Breast epithelium (tissue), 3 donors: ENCODE data around the gene SPTB.

Source experiments
- POLR2A ChIP-seq: fragments of 450-650 bp; IDR thresholded peaks from one replicate; pipeline ENCODE4 v1.6.1; 2016; ENCODE audit warnings: antibody characterized with exemption, mild to moderate bottlenecking, moderate library complexity
- TF ChIP-seq, protein P1 (sequence below), 3 donors: fragments of 450-650 bp; IDR thresholded peaks; one replicate each; pipeline ENCODE4 v1.5.1; 2016 to 2017; ENCODE audit warnings: antibody characterized with exemption in 3 of 3, mild to moderate bottlenecking in 3 of 3, moderate library complexity in 3 of 3

DNA sequence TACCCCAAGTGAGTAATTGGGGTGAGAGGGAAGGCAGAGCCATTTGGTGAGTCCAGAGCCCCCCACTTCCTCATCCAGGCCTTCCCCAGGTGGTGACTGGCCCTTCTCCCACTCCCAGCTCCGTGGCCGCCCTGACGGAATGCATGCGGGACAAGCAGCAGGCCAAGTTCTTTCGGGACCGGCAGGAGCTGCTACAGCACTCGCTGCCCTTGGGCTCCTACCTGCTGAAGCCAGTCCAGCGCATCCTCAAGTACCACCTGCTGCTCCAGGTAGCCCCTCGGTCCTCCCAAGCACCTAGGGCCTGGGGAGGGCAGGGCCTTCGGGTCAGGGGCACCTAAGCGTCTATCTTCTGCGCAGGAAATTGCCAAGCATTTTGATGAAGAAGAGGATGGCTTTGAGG, 149.0 kb downstream of the SPTB start:
- TF ChIP-seq, protein P1, sequence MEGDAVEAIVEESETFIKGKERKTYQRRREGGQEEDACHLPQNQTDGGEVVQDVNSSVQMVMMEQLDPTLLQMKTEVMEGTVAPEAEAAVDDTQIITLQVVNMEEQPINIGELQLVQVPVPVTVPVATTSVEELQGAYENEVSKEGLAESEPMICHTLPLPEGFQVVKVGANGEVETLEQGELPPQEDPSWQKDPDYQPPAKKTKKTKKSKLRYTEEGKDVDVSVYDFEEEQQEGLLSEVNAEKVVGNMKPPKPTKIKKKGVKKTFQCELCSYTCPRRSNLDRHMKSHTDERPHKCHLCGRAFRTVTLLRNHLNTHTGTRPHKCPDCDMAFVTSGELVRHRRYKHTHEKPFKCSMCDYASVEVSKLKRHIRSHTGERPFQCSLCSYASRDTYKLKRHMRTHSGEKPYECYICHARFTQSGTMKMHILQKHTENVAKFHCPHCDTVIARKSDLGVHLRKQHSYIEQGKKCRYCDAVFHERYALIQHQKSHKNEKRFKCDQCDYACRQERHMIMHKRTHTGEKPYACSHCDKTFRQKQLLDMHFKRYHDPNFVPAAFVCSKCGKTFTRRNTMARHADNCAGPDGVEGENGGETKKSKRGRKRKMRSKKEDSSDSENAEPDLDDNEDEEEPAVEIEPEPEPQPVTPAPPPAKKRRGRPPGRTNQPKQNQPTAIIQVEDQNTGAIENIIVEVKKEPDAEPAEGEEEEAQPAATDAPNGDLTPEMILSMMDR (IDR thresholded peaks at IDR 0.05): no peak
- no peak for TF ChIP-seq POLR2A
